Epithelial cell of esophagus (primary cell): Measurements from ENCODE around the gene EDC4.

Experiments used
- DNase-seq: peaks from one replicate; pipeline ENCODE4 v3.0.0; 2010; ENCODE audit warnings: low read depth
- H3K4me3 ChIP-seq: 2 replicates; pipeline ENCODE4 v1.5.1; 2011; ENCODE audit warnings: mild to moderate bottlenecking, low read length, control low read depth
- CTCF ChIP-seq: IDR thresholded peaks from 2 replicates; pipeline ENCODE4 v1.5.1; 2011; ENCODE audit warnings: low read depth, mild to moderate bottlenecking, low read length, control low read depth, inconsistent platforms; ENCODE audit not compliant: insufficient read depth; ENCODE audit errors: missing control alignments

Gene EDC4

GRCh38 chr16:67871256-67871655 lies 1.6 kb upstream of the EDC4 start:
- H3K4me3 ChIP-seq = no peak overlapping the region
- TF ChIP-seq CTCF = no peak
- no peak for DNase-seq

- H3K4me3 ChIP-seq = no peak overlapping the region
- TF ChIP-seq CTCF = no peak
- no peak for DNase-seq
These were observed 671 bp upstream of the EDC4 start for GRCh38 chr16:67872131-67872630.

GRCh38 chr16:67873435-67874370 lies 851 bp downstream of the EDC4 start:
- TF ChIP-seq CTCF = no peak
- H3K4me3 ChIP-seq = peak overlapping the region; percentile 79
- no peak for DNase-seq

GRCh38 chr16:67874372-67874771 lies 1.5 kb downstream of the EDC4 start:
- no peak for DNase-seq
- no peak for TF ChIP-seq CTCF
- H3K4me3 ChIP-seq = peak overlapping the region; percentile 79

GRCh38 chr16:67877064-67877463 lies 4.2 kb downstream of the EDC4 start:
- DNase-seq = no peak
- no peak for TF ChIP-seq CTCF
- no peak overlapping the region for H3K4me3 ChIP-seq

GRCh38 chr16:67878232-67878631 lies 5.4 kb downstream of the EDC4 start:
- TF ChIP-seq CTCF = no peak
- no peak for DNase-seq
- no peak overlapping the region for H3K4me3 ChIP-seq
